ENCODE results near the gene TBX15. TPM values are rescaled to one million over a fixed set of nuclear protein-coding genes. Genes with fewer than 3 reads are reported as not detected.

Gene TBX15
- total and polyA plus RNA-seq, 2 experiments from 2014 or later = 0.21 TPM; not detected in 1

DNA sequence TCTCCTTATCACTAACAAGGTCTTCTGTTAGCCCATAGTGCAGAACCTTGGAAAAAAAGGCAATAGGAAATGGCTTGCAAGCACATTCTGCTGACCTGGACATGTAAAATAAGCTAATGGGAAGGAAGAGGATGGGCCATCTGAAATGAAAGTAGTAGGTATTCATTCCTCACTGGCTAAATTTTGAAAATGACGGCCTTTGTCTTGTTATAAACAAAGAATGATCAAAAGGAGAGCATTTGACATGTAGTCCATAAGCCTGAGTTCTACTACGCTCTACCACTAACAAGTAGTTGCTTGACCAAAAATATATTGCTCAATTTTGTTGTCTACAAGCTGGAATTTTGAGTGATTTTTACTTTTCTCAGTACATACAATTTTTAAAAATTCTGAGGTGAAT is 75.6 kb downstream of the TBX15 start:
- H3K9me3 Mint-ChIP-seq = no peaks in the 10 kb centered on the region
- no peak overlapping the region for H3K27ac Mint-ChIP-seq
- no peaks in the 10 kb centered on the region; the same call in 1 of the 2 replicates for H3K9me2 ChIP-seq (ENCODE audit: insufficient read depth)
- no peaks in the 10 kb centered on the region for H3K4me1 Mint-ChIP-seq
- no peaks in the 10 kb centered on the region for H3K27me3 ChIP-seq (ENCODE audit: insufficient read depth)
- no peaks in the 10 kb centered on the region for H3K79me2 ChIP-seq (replicated peaks; ENCODE audit: insufficient read depth)
- no peak overlapping the region for H3K27ac ChIP-seq (ENCODE audit: low read depth)
- ATAC-seq = no peak
- H3F3A ChIP-seq (replicated peaks; ENCODE audit: low read depth) = no peaks in the 10 kb centered on the region
- no peak overlapping the region for H2AFZ ChIP-seq
- TF ChIP-seq CREB1 (CRISPR knock-in tag; IDR thresholded peaks at IDR 0.05; ENCODE audit: low read depth) (no peak), EZH2phosphoT487 (IDR thresholded peaks at IDR 0.05; ENCODE audit: unreplicated experiment) (no peak), NANOG (IDR thresholded peaks at IDR 0.05; ENCODE audit: borderline replicate concordance) (no peak), ZNF331 (CRISPR knock-in tag; IDR thresholded peaks at IDR 0.05; ENCODE audit: low read depth) (no peak), JUNB (IDR thresholded peaks at IDR 0.05; ENCODE audit: unreplicated experiment) (no peak), ZNF114 (CRISPR knock-in tag; IDR thresholded peaks at IDR 0.05) (no peak), POLR2AphosphoS5 (IDR thresholded peaks at IDR 0.05; ENCODE audit: low read depth) (no peak), STAT1 (IDR thresholded peaks at IDR 0.05; ENCODE audit: unreplicated experiment) (no peak)
- TF ChIP-seq, protein P1, sequence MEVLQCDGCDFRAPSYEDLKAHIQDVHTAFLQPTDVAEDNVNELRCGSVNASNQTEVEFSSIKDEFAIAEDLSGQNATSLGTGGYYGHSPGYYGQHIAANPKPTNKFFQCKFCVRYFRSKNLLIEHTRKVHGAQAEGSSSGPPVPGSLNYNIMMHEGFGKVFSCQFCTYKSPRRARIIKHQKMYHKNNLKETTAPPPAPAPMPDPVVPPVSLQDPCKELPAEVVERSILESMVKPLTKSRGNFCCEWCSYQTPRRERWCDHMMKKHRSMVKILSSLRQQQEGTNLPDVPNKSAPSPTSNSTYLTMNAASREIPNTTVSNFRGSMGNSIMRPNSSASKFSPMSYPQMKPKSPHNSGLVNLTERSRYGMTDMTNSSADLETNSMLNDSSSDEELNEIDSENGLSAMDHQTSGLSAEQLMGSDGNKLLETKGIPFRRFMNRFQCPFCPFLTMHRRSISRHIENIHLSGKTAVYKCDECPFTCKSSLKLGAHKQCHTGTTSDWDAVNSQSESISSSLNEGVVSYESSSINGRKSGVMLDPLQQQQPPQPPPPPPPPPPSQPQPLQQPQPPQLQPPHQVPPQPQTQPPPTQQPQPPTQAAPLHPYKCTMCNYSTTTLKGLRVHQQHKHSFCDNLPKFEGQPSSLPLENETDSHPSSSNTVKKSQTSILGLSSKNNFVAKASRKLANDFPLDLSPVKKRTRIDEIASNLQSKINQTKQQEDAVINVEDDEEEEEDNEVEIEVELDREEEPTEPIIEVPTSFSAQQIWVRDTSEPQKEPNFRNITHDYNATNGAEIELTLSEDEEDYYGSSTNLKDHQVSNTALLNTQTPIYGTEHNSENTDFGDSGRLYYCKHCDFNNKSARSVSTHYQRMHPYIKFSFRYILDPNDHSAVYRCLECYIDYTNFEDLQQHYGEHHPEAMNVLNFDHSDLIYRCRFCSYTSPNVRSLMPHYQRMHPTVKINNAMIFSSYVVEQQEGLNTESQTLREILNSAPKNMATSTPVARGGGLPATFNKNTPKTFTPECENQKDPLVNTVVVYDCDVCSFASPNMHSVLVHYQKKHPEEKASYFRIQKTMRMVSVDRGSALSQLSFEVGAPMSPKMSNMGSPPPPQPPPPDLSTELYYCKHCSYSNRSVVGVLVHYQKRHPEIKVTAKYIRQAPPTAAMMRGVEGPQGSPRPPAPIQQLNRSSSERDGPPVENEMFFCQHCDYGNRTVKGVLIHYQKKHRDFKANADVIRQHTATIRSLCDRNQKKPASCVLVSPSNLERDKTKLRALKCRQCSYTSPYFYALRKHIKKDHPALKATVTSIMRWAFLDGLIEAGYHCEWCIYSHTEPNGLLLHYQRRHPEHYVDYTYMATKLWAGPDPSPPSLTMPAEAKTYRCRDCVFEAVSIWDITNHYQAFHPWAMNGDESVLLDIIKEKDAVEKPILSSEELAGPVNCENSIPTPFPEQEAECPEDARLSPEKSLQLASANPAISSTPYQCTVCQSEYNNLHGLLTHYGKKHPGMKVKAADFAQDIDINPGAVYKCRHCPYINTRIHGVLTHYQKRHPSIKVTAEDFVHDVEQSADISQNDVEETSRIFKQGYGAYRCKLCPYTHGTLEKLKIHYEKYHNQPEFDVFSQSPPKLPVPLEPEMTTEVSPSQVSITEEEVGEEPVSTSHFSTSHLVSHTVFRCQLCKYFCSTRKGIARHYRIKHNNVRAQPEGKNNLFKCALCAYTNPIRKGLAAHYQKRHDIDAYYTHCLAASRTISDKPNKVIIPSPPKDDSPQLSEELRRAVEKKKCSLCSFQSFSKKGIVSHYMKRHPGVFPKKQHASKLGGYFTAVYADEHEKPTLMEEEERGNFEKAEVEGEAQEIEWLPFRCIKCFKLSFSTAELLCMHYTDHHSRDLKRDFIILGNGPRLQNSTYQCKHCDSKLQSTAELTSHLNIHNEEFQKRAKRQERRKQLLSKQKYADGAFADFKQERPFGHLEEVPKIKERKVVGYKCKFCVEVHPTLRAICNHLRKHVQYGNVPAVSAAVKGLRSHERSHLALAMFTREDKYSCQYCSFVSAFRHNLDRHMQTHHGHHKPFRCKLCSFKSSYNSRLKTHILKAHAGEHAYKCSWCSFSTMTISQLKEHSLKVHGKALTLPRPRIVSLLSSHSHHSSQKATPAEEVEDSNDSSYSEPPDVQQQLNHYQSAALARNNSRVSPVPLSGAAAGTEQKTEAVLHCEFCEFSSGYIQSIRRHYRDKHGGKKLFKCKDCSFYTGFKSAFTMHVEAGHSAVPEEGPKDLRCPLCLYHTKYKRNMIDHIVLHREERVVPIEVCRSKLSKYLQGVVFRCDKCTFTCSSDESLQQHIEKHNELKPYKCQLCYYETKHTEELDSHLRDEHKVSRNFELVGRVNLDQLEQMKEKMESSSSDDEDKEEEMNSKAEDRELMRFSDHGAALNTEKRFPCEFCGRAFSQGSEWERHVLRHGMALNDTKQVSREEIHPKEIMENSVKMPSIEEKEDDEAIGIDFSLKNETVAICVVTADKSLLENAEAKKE (CRISPR knock-in tag; IDR thresholded peaks at IDR 0.05) = no peak
- TF ChIP-seq, protein P2, sequence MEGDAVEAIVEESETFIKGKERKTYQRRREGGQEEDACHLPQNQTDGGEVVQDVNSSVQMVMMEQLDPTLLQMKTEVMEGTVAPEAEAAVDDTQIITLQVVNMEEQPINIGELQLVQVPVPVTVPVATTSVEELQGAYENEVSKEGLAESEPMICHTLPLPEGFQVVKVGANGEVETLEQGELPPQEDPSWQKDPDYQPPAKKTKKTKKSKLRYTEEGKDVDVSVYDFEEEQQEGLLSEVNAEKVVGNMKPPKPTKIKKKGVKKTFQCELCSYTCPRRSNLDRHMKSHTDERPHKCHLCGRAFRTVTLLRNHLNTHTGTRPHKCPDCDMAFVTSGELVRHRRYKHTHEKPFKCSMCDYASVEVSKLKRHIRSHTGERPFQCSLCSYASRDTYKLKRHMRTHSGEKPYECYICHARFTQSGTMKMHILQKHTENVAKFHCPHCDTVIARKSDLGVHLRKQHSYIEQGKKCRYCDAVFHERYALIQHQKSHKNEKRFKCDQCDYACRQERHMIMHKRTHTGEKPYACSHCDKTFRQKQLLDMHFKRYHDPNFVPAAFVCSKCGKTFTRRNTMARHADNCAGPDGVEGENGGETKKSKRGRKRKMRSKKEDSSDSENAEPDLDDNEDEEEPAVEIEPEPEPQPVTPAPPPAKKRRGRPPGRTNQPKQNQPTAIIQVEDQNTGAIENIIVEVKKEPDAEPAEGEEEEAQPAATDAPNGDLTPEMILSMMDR (conservative IDR thresholded peaks at IDR 0.05; ENCODE audit: low read depth in 2 of 2) = no peak
- TF ChIP-seq, protein P3, sequence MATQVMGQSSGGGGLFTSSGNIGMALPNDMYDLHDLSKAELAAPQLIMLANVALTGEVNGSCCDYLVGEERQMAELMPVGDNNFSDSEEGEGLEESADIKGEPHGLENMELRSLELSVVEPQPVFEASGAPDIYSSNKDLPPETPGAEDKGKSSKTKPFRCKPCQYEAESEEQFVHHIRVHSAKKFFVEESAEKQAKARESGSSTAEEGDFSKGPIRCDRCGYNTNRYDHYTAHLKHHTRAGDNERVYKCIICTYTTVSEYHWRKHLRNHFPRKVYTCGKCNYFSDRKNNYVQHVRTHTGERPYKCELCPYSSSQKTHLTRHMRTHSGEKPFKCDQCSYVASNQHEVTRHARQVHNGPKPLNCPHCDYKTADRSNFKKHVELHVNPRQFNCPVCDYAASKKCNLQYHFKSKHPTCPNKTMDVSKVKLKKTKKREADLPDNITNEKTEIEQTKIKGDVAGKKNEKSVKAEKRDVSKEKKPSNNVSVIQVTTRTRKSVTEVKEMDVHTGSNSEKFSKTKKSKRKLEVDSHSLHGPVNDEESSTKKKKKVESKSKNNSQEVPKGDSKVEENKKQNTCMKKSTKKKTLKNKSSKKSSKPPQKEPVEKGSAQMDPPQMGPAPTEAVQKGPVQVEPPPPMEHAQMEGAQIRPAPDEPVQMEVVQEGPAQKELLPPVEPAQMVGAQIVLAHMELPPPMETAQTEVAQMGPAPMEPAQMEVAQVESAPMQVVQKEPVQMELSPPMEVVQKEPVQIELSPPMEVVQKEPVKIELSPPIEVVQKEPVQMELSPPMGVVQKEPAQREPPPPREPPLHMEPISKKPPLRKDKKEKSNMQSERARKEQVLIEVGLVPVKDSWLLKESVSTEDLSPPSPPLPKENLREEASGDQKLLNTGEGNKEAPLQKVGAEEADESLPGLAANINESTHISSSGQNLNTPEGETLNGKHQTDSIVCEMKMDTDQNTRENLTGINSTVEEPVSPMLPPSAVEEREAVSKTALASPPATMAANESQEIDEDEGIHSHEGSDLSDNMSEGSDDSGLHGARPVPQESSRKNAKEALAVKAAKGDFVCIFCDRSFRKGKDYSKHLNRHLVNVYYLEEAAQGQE (IDR thresholded peaks at IDR 0.05; ENCODE audit: unreplicated experiment) = no peak
- H3K27me3 Mint-ChIP-seq (ENCODE audit: insufficient read depth, low read depth, poor library complexity) = peaks cover 2% of the 10 kb centered on the region
- no peak overlapping the region for H3K4me2 ChIP-seq
- no peak overlapping the region for H3K4me3 ChIP-seq
- 0 out of 2 replicates have a peak, but pooled peaks cover 3% of the 10 kb centered on the region for H3K4me1 ChIP-seq (ENCODE audit: insufficient read depth)
- no peak for DNase-seq (ENCODE audit: low spot score)
- no peaks in the 10 kb centered on the region for H3K36me3 ChIP-seq (ENCODE audit: insufficient read depth)
- no peaks in the 10 kb centered on the region for H3K36me3 Mint-ChIP-seq (ENCODE audit: low read depth)
- no peak overlapping the region for H3K4me3 Mint-ChIP-seq
- no peaks in the 10 kb centered on the region for H4K20me1 ChIP-seq (replicated peaks; ENCODE audit: insufficient read depth)

All from GM23338 (cell line).